ENCODE data around the gene BPTF. TPM values are rescaled to one million over a fixed set of nuclear protein-coding genes. Genes with fewer than 3 reads are reported as not detected.

BPTF gene
- total and polyA plus RNA-seq, 2 of the 13 experiments (the other 11 are each of a cell fraction or from before 2014, with no cell fraction given): 43.5 to 66.1 TPM

- TF ChIP-seq ZBTB14 (CRISPR knock-in tag; IDR thresholded peaks at IDR 0.05) (peak; percentile 78), ZNF441 (CRISPR knock-in tag; IDR thresholded peaks at IDR 0.05; ENCODE audit: borderline replicate concordance) (peak; percentile 35; the same call in 1 of the 2 replicates), AGO2 (optimal IDR thresholded peaks at IDR 0.05; ENCODE audit: low read depth, low read length) (peak; percentile 22), CBX5 (CRISPR knock-in tag; IDR thresholded peaks at IDR 0.05; ENCODE audit: borderline replicate concordance) (no peak; the same call in 1 of the 2 replicates), TRAFD1 (CRISPR knock-in tag; IDR thresholded peaks at IDR 0.05; ENCODE audit: borderline replicate concordance) (no peak), ZIK1 (CRISPR knock-in tag; IDR thresholded peaks at IDR 0.05; ENCODE audit: borderline replicate concordance, low read depth) (peak; percentile 25; the same call in 1 of the 2 replicates), KMT2A (CRISPR knock-in tag; IDR thresholded peaks at IDR 0.05) (no peak; the same call in 1 of the 2 replicates), REL (CRISPR knock-in tag; conservative IDR thresholded peaks at IDR 0.05) (0 out of 2 replicates have a peak, but pooled peaks have one; percentile 21), NRL (CRISPR knock-in tag; IDR thresholded peaks at IDR 0.05; ENCODE audit: borderline replicate concordance) (0 out of 2 replicates have a peak, but pooled peaks have one; percentile 70), HOXA3 (CRISPR knock-in tag; IDR thresholded peaks at IDR 0.05) (0 out of 2 replicates have a peak, but pooled peaks have one; percentile 1), ZNF891 (CRISPR knock-in tag; IDR thresholded peaks at IDR 0.05) (peak; percentile 80), ZNF709 (CRISPR knock-in tag; IDR thresholded peaks at IDR 0.05) (peak; percentile 63; the same call in 1 of the 2 replicates), ZNF678 (CRISPR knock-in tag; IDR thresholded peaks at IDR 0.05) (0 out of 2 replicates have a peak, but pooled peaks have one; percentile 30), ELK4 (CRISPR knock-in tag; IDR thresholded peaks at IDR 0.05; ENCODE audit: borderline replicate concordance) (no peak)
- TF ChIP-seq, protein P1, sequence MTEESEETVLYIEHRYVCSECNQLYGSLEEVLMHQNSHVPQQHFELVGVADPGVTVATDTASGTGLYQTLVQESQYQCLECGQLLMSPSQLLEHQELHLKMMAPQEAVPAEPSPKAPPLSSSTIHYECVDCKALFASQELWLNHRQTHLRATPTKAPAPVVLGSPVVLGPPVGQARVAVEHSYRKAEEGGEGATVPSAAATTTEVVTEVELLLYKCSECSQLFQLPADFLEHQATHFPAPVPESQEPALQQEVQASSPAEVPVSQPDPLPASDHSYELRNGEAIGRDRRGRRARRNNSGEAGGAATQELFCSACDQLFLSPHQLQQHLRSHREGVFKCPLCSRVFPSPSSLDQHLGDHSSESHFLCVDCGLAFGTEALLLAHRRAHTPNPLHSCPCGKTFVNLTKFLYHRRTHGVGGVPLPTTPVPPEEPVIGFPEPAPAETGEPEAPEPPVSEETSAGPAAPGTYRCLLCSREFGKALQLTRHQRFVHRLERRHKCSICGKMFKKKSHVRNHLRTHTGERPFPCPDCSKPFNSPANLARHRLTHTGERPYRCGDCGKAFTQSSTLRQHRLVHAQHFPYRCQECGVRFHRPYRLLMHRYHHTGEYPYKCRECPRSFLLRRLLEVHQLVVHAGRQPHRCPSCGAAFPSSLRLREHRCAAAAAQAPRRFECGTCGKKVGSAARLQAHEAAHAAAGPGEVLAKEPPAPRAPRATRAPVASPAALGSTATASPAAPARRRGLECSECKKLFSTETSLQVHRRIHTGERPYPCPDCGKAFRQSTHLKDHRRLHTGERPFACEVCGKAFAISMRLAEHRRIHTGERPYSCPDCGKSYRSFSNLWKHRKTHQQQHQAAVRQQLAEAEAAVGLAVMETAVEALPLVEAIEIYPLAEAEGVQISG (CRISPR knock-in tag; IDR thresholded peaks at IDR 0.05): no peak
- TF ChIP-seq, protein P2, sequence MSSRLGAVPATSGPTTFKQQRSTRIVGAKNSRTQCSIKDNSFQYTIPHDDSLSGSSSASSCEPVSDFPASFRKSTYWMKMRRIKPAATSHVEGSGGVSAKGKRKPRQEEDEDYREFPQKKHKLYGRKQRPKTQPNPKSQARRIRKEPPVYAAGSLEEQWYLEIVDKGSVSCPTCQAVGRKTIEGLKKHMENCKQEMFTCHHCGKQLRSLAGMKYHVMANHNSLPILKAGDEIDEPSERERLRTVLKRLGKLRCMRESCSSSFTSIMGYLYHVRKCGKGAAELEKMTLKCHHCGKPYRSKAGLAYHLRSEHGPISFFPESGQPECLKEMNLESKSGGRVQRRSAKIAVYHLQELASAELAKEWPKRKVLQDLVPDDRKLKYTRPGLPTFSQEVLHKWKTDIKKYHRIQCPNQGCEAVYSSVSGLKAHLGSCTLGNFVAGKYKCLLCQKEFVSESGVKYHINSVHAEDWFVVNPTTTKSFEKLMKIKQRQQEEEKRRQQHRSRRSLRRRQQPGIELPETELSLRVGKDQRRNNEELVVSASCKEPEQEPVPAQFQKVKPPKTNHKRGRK (CRISPR knock-in tag; IDR thresholded peaks at IDR 0.05): 0 out of 2 replicates have a peak, but pooled peaks have one; percentile 77
- TF ChIP-seq, protein P3, sequence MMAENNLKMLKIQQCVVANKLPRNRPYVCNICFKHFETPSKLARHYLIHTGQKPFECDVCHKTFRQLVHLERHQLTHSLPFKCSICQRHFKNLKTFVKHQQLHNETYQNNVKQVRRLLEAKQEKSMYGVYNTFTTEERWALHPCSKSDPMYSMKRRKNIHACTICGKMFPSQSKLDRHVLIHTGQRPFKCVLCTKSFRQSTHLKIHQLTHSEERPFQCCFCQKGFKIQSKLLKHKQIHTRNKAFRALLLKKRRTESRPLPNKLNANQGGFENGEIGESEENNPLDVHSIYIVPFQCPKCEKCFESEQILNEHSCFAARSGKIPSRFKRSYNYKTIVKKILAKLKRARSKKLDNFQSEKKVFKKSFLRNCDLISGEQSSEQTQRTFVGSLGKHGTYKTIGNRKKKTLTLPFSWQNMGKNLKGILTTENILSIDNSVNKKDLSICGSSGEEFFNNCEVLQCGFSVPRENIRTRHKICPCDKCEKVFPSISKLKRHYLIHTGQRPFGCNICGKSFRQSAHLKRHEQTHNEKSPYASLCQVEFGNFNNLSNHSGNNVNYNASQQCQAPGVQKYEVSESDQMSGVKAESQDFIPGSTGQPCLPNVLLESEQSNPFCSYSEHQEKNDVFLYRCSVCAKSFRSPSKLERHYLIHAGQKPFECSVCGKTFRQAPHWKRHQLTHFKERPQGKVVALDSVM (CRISPR knock-in tag; IDR thresholded peaks at IDR 0.05): peak; percentile 100
Measured at GRCh38 chr17:67993998-67994361, 168.7 kb downstream of the BPTF start (continued).

Measured in HepG2 (cell line).